ENCODE data around the gene CHMP6. TPM values are rescaled to one million over a fixed set of nuclear protein-coding genes. Genes with fewer than 3 reads are reported as not detected.

The CHMP6 gene
- total RNA-seq, 4 donors from 2014 or later, result 30.6 to 46.3 (median 40.2) TPM

GRCh38 chr17:81048827-81049371 is 57.3 kb downstream of the CHMP6 start:
- Histone ChIP-seq H3K27ac (peak overlapping the region in 2 of 4 donors; percentile 50 to 87), H3K9me3 (no peaks in the 10 kb centered on the region), H3K36me3 (peaks cover 0 to 8% (median 0%) of the 10 kb centered on the region in 3 donors), H3K4me1 (peaks cover 0 to 96% (median 44%) of the 10 kb centered on the region in 4 donors), H3K4me3 (no peak overlapping the region), H3K27me3 (no peaks in the 10 kb centered on the region)
- no peak for DNase-seq (ENCODE audit: low spot score in 2 of 2)
- 84 to 86% methylated on average over 28 of the region's 28 CpGs for WGBS, 2 donors
- no peak for TF ChIP-seq EP300 (IDR thresholded peaks at IDR 0.05)
- TF ChIP-seq POLR2A (IDR thresholded peaks at IDR 0.05), result no peak
- no peak for TF ChIP-seq CTCF (IDR thresholded peaks at IDR 0.05)

GRCh38 chr17:81049372-81049911 is 57.8 kb downstream of the CHMP6 start:
- no peak for DNase-seq (ENCODE audit: low spot score in 2 of 2)
- Histone ChIP-seq H3K36me3 (peaks cover 0 to 8% (median 0%) of the 10 kb centered on the region in 3 donors), H3K27ac (peak overlapping the region in 3 of 4 donors; percentile 28 to 87 (median 36)), H3K4me1 (peaks cover 0 to 90% (median 40%) of the 10 kb centered on the region in 4 donors), H3K9me3 (no peaks in the 10 kb centered on the region), H3K4me3 (peak overlapping the region in 2 of 4 donors; percentile 1 to 31), H3K27me3 (no peaks in the 10 kb centered on the region)
- 59 to 67% methylated on average over 16 to 17 of the region's 17 CpGs for WGBS, 2 donors
- no peak for TF ChIP-seq EP300 (IDR thresholded peaks at IDR 0.05)
- no peak for TF ChIP-seq CTCF (IDR thresholded peaks at IDR 0.05)
- TF ChIP-seq POLR2A (IDR thresholded peaks at IDR 0.05), result no peak

Other genes with a start within 250 kb of the CHMP6 start
- 10 to 100 TPM; 49.5 to 81.2 (median 66.9) TPM for gene BAIAP2, start 43.3 kb downstream of the CHMP6 start, total RNA-seq
- not detected for gene PVALEF, start 173.7 kb downstream of the CHMP6 start, total RNA-seq
- gene AATK, start 174.4 kb downstream of the CHMP6 start, total RNA-seq, result 100 to 1,000 TPM; 247 to 385 (median 322) TPM
- gene CEP131, start 231.1 kb downstream of the CHMP6 start, total RNA-seq, result 10 to 100 TPM in 3 of 4 donors, 1 to 10 TPM in 1; 9.2 to 35.0 (median 20.9) TPM
- 100 to 1,000 TPM in 1 of 4 donors, 10 to 100 TPM in 3; 41.5 to 102 (median 73.9) TPM for gene TEPSIN, start 247.2 kb downstream of the CHMP6 start, total RNA-seq
- 10 to 100 TPM; 27.8 to 73.0 (median 61.1) TPM for gene NDUFAF8, start 247.5 kb downstream of the CHMP6 start, total RNA-seq

Data from tibial nerve (tissue), 4 donors.